ENCODE results near the gene EXOC3L1. TPM values are rescaled to one million over a fixed set of nuclear protein-coding genes. Genes with fewer than 3 reads are reported as not detected.

EXOC3L1 gene
- total and polyA plus RNA-seq, 2 of the 13 experiments (the other 11 are each of a cell fraction or from before 2014, with no cell fraction given): 0.12 TPM; not detected in 1

DNA sequence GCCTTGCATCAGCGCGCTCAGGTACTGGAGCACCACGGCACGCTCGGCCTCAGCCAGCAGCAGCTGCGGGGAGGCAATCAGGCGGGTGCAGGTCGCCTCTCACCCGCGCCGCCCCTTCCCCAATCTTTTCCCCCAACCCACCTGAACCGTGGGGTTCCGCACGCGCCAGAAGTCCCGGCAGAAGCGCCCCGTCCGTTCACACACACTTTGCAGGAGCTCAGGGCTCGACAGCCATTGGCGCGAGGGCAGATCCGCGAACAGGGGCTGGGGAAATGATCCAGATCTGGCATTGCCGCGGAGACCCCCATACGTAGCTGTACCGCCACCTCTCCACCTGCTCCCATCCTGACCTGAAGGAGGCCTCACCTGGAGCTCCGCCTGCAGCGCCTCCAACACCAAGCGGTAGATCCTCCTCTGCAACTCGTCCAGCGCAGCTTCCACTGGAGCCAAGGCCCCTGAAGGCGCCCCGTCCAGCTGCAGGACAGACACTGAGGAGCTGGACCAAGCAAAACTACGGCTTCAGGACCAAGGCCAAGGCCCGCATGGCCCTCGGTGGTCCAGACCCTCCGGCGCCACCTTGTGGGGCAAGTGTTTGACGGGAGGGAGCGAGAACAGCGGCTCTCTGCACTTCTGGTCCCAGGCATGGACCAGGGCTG lies 4.8 kb downstream of the EXOC3L1 start (continued):
- TF ChIP-seq ZNF124 (CRISPR knock-in tag; IDR thresholded peaks at IDR 0.05): peak; percentile 84
- peak; percentile 86 for TF ChIP-seq ZFX (CRISPR knock-in tag; IDR thresholded peaks at IDR 0.05; ENCODE audit: low read depth)
- TF ChIP-seq, protein P1, sequence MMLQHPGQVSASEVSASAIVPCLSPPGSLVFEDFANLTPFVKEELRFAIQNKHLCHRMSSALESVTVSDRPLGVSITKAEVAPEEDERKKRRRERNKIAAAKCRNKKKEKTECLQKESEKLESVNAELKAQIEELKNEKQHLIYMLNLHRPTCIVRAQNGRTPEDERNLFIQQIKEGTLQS (CRISPR knock-in tag; IDR thresholded peaks at IDR 0.05): peak; percentile 77
- TF ChIP-seq RORA (CRISPR knock-in tag; IDR thresholded peaks at IDR 0.05): no peak
- TF ChIP-seq, protein P2, sequence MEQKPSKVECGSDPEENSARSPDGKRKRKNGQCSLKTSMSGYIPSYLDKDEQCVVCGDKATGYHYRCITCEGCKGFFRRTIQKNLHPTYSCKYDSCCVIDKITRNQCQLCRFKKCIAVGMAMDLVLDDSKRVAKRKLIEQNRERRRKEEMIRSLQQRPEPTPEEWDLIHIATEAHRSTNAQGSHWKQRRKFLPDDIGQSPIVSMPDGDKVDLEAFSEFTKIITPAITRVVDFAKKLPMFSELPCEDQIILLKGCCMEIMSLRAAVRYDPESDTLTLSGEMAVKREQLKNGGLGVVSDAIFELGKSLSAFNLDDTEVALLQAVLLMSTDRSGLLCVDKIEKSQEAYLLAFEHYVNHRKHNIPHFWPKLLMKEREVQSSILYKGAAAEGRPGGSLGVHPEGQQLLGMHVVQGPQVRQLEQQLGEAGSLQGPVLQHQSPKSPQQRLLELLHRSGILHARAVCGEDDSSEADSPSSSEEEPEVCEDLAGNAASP (CRISPR knock-in tag; IDR thresholded peaks at IDR 0.05; ENCODE audit: borderline replicate concordance): peak; percentile 92
- TF ChIP-seq, protein P3, sequence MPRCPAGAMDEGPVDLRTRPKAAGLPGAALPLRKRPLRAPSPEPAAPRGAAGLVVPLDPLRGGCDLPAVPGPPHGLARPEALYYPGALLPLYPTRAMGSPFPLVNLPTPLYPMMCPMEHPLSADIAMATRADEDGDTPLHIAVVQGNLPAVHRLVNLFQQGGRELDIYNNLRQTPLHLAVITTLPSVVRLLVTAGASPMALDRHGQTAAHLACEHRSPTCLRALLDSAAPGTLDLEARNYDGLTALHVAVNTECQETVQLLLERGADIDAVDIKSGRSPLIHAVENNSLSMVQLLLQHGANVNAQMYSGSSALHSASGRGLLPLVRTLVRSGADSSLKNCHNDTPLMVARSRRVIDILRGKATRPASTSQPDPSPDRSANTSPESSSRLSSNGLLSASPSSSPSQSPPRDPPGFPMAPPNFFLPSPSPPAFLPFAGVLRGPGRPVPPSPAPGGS (CRISPR knock-in tag; IDR thresholded peaks at IDR 0.05): peak; percentile 77
- TF ChIP-seq SMAD9 (CRISPR knock-in tag; IDR thresholded peaks at IDR 0.05): no peak
- TF ChIP-seq TEAD3 (CRISPR knock-in tag; optimal IDR thresholded peaks at IDR 0.05; ENCODE audit: borderline replicate concordance): peak; percentile 74
- no peak; the same call in 1 of the 2 replicates for TF ChIP-seq EED (CRISPR knock-in tag; IDR thresholded peaks at IDR 0.05)
- peak; percentile 76 for TF ChIP-seq ZMYM3 (CRISPR knock-in tag; IDR thresholded peaks at IDR 0.05)
- TF ChIP-seq ATF7-NPFF (CRISPR knock-in tag; IDR thresholded peaks at IDR 0.05; ENCODE audit: low read depth): peak; percentile 92
- TF ChIP-seq, protein P4, sequence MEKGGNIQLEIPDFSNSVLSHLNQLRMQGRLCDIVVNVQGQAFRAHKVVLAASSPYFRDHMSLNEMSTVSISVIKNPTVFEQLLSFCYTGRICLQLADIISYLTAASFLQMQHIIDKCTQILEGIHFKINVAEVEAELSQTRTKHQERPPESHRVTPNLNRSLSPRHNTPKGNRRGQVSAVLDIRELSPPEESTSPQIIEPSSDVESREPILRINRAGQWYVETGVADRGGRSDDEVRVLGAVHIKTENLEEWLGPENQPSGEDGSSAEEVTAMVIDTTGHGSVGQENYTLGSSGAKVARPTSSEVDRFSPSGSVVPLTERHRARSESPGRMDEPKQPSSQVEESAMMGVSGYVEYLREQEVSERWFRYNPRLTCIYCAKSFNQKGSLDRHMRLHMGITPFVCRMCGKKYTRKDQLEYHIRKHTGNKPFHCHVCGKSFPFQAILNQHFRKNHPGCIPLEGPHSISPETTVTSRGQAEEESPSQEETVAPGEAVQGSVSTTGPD (CRISPR knock-in tag; IDR thresholded peaks at IDR 0.05): no peak
- TF ChIP-seq, protein P5, sequence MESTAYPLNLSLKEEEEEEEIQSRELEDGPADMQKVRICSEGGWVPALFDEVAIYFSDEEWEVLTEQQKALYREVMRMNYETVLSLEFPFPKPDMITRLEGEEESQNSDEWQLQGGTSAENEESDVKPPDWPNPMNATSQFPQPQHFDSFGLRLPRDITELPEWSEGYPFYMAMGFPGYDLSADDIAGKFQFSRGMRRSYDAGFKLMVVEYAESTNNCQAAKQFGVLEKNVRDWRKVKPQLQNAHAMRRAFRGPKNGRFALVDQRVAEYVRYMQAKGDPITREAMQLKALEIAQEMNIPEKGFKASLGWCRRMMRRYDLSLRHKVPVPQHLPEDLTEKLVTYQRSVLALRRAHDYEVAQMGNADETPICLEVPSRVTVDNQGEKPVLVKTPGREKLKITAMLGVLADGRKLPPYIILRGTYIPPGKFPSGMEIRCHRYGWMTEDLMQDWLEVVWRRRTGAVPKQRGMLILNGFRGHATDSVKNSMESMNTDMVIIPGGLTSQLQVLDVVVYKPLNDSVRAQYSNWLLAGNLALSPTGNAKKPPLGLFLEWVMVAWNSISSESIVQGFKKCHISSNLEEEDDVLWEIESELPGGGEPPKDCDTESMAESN (CRISPR knock-in tag; conservative IDR thresholded peaks at IDR 0.05): peak; percentile 98
- TF ChIP-seq, protein P6, sequence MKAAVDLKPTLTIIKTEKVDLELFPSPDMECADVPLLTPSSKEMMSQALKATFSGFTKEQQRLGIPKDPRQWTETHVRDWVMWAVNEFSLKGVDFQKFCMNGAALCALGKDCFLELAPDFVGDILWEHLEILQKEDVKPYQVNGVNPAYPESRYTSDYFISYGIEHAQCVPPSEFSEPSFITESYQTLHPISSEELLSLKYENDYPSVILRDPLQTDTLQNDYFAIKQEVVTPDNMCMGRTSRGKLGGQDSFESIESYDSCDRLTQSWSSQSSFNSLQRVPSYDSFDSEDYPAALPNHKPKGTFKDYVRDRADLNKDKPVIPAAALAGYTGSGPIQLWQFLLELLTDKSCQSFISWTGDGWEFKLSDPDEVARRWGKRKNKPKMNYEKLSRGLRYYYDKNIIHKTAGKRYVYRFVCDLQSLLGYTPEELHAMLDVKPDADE (CRISPR knock-in tag; IDR thresholded peaks at IDR 0.05): no peak
- TF ChIP-seq HNRNPUL1 (IDR thresholded peaks at IDR 0.05; ENCODE audit: low read depth, low read length): no peak
- no peak for TF ChIP-seq HHEX (CRISPR knock-in tag; IDR thresholded peaks at IDR 0.05)
- TF ChIP-seq FOXO1 (CRISPR knock-in tag; IDR thresholded peaks at IDR 0.05): peak; percentile 85
- TF ChIP-seq SIX4 (CRISPR knock-in tag; IDR thresholded peaks at IDR 0.05): peak; percentile 83; the same call in 1 of the 2 replicates
- TF ChIP-seq, protein P7, sequence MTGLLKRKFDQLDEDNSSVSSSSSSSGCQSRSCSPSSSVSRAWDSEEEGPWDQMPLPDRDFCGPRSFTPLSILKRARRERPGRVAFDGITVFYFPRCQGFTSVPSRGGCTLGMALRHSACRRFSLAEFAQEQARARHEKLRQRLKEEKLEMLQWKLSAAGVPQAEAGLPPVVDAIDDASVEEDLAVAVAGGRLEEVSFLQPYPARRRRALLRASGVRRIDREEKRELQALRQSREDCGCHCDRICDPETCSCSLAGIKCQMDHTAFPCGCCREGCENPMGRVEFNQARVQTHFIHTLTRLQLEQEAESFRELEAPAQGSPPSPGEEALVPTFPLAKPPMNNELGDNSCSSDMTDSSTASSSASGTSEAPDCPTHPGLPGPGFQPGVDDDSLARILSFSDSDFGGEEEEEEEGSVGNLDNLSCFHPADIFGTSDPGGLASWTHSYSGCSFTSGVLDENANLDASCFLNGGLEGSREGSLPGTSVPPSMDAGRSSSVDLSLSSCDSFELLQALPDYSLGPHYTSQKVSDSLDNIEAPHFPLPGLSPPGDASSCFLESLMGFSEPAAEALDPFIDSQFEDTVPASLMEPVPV (CRISPR knock-in tag; IDR thresholded peaks at IDR 0.05): 0 out of 2 replicates have a peak, but pooled peaks have one; percentile 8

Measured in HepG2 (cell line).